CD14-positive monocyte (primary cell): Measurements from ENCODE around the gene CTDSPL. TPM values are rescaled to one million over a fixed set of nuclear protein-coding genes. Genes with fewer than 3 reads are reported as not detected.

ENCODE experiments used
- DNase-seq, 3 donors: peaks; one replicate each; pipeline ENCODE4 v3.0.0-alpha.2; 2011 to 2022
- H2AFZ ChIP-seq: 2 replicates; pipeline ENCODE4 v1.6.0; 2012; ENCODE audit warnings: mild to moderate bottlenecking, low read depth, low read length, inconsistent platforms; ENCODE audit not compliant: insufficient read depth, poor library complexity, severe bottlenecking
- H3K27ac ChIP-seq, 2 donors: 1 replicate in 1 of 2; 2 replicates in 1 of 2; pipeline ENCODE4 v1.5.1; 2012 to 2013; ENCODE audit warnings: low read length in 2 of 2, control low read depth in 1 of 2, inconsistent platforms in 1 of 2, low read depth in 1 of 2, mild to moderate bottlenecking in 1 of 2
- H3K27me3 ChIP-seq, 2 donors: one replicate each; pipeline versions ENCODE4 v1.6.0 to v1.6.1; 2011 to 2013; ENCODE audit warnings: low read length in 2 of 2; ENCODE audit not compliant: control insufficient read depth in 2 of 2, insufficient read depth in 2 of 2
- H3K36me3 ChIP-seq, 2 donors: replicated peaks in 1 of 2; 1 replicate in 1 of 2; 2 replicates in 1 of 2; pipeline versions ENCODE4 v1.5.1 to v1.6.1; 2012 to 2013; ENCODE audit warnings: low read length in 2 of 2, control low read depth in 1 of 2, inconsistent platforms in 1 of 2, mild to moderate bottlenecking in 1 of 2; ENCODE audit not compliant: insufficient read depth in 2 of 2, control insufficient read depth in 1 of 2
- H3K4me1 ChIP-seq, 2 donors: 1 replicate in 1 of 2; 2 replicates in 1 of 2; pipeline versions ENCODE4 v1.5.1 to v1.6.1; 2012 to 2013; ENCODE audit warnings: low read length in 2 of 2, control low read depth in 1 of 2, inconsistent platforms in 1 of 2, mild to moderate bottlenecking in 1 of 2, moderate library complexity in 1 of 2; ENCODE audit not compliant: insufficient read depth in 2 of 2, control insufficient read depth in 1 of 2
- H3K4me2 ChIP-seq: replicated peaks from 2 replicates; pipeline ENCODE3; 2012; ENCODE audit warnings: low read length, moderate library complexity, mild to moderate bottlenecking; ENCODE audit not compliant: poor library complexity, severe bottlenecking; ENCODE audit errors: extremely low read depth
- H3K4me3 ChIP-seq, 3 experiments: fragments of 200-600 bp in 1 of 3; sonication (generic) in 1 of 3; replicated peaks in 1 of 3; 1 replicate in 2 of 3; 2 replicates in 1 of 3; pipeline ENCODE4 v1.5.1; 2011 to 2013; ENCODE audit warnings: low read length in 3 of 3, mild to moderate bottlenecking in 3 of 3, control low read depth in 2 of 3, low read depth in 2 of 3, inconsistent platforms in 1 of 3, moderate library complexity in 1 of 3
- H3K79me2 ChIP-seq: 2 replicates; pipeline ENCODE4 v1.6.0; 2012; ENCODE audit warnings: mild to moderate bottlenecking, control low read depth, inconsistent platforms, low read length, moderate library complexity; ENCODE audit not compliant: insufficient read depth
- H3K9ac ChIP-seq: 2 replicates; pipeline ENCODE4 v1.6.0; 2017; ENCODE audit warnings: low read length, mild to moderate bottlenecking; ENCODE audit not compliant: insufficient read depth, poor library complexity, severe bottlenecking
- H3K9me3 ChIP-seq, 2 donors: replicated peaks in 1 of 2; 1 replicate in 1 of 2; 2 replicates in 1 of 2; pipeline versions ENCODE4 v1.5.1 to v1.6.1; 2012 to 2013; ENCODE audit warnings: low read length in 2 of 2, control low read depth in 1 of 2; ENCODE audit not compliant: control insufficient read depth in 1 of 2, insufficient read depth in 1 of 2
- H4K20me1 ChIP-seq: 2 replicates; pipeline ENCODE4 v1.6.0; 2012; ENCODE audit warnings: mild to moderate bottlenecking, low read length, control low read depth, moderate library complexity; ENCODE audit not compliant: insufficient read depth
- H3K27ac Mint-ChIP-seq, 7 donors: one replicate each; pipeline ENCODE4 v1.8.0; 2020; ENCODE audit warnings: mild to moderate bottlenecking in 7 of 7, mixed read lengths in 7 of 7, moderate library complexity in 6 of 7, inconsistent platforms in 2 of 7
- H3K27me3 Mint-ChIP-seq, 3 donors: one replicate each; pipeline ENCODE4 v1.8.0; 2021 to 2022; ENCODE audit warnings: low read depth in 3 of 3, mild to moderate bottlenecking in 3 of 3, mixed read lengths in 3 of 3, moderate library complexity in 3 of 3, inconsistent platforms in 1 of 3
- H3K36me3 Mint-ChIP-seq, 2 donors: one replicate each; pipeline ENCODE4 v1.8.0; 2020; ENCODE audit warnings: mixed read lengths in 2 of 2, inconsistent platforms in 1 of 2, mild to moderate bottlenecking in 1 of 2
- H3K4me1 Mint-ChIP-seq: one replicate; pipeline ENCODE4 v1.8.0; 2020; ENCODE audit warnings: mild to moderate bottlenecking, mixed read lengths
- H3K4me3 Mint-ChIP-seq, 2 donors: one replicate each; pipeline ENCODE4 v1.8.0; 2020; ENCODE audit warnings: mild to moderate bottlenecking in 2 of 2, mixed read lengths in 2 of 2, moderate library complexity in 1 of 2
- H3K9me3 Mint-ChIP-seq, 7 donors: one replicate each; pipeline ENCODE4 v1.8.0; 2020 to 2022; ENCODE audit warnings: mixed read lengths in 7 of 7, mild to moderate bottlenecking in 6 of 7, moderate library complexity in 6 of 7, inconsistent platforms in 2 of 7
- CTCF ChIP-seq: fragments of 200-600 bp; IDR thresholded peaks from one replicate; pipeline ENCODE4 v1.8.0; 2022; ENCODE audit warnings: antibody characterized with exemption, mild to moderate bottlenecking
- WGBS: methylation state at CpG from one replicate; pipeline ENCODE4 v1.1.5; 2013; ENCODE audit warnings: missing lambda C conversion rate; ENCODE audit not compliant: insufficient coverage; 5-methylcytosine and 5-hydroxymethylcytosine counted together
- intact Hi-C, 2 donors: fragments of 100-400 bp; cut with micrococcal nuclease; formaldehyde crosslinking; loops; one replicate each; pipeline versions ENCODE4 v1.15.0 to v1.15.1; 2023
- polyA plus RNA-seq, 3 donors: library from polyadenylated mRNA; depleted of rRNA in 1 of 3; unstranded in 2 of 3; stranded (reverse) in 1 of 3; fragments of 300-500 nt in 2 of 3; fragments of >200 nt in 1 of 3; fragmentation: Illumina TruSeq in 2 of 3; gene quantifications; 1 replicate in 2 of 3; 2 replicates in 1 of 3; pipeline ENCODE4 v1.2.3, GENCODE V29; 2012 to 2021

The CTDSPL gene
- polyA plus RNA-seq, 3 donors, result 0.15 to 0.69 (median 0.33) TPM

GRCh38 chr3:38020342-38020726 lies 158.7 kb downstream of the CTDSPL start:
- H3K9me3 ChIP-seq, result peaks cover 0 to 5% of the 10 kb centered on the region in 2 donors
- H3K4me3 ChIP-seq, result no peak overlapping the region
- H2AFZ ChIP-seq, result no peak overlapping the region
- no peaks in the 10 kb centered on the region for H4K20me1 ChIP-seq
- peaks cover 0 to 4% (median 0%) of the 10 kb centered on the region in 3 donors for H3K27me3 Mint-ChIP-seq
- no peak overlapping the region for H3K27ac Mint-ChIP-seq
- peaks cover 13 to 15% of the 10 kb centered on the region in 2 donors for H3K4me1 ChIP-seq
- 91% methylated on average over 1 of the region's 3 CpGs for WGBS
- DNase-seq, result no peak
- H3K4me2 ChIP-seq, result no peak overlapping the region
- no peaks in the 10 kb centered on the region for H3K27me3 ChIP-seq
- no peak for TF ChIP-seq CTCF
- H3K4me1 Mint-ChIP-seq, result peaks cover 15% of the 10 kb centered on the region
- peaks cover 6 to 9% (median 8%) of the 10 kb centered on the region in 7 donors for H3K9me3 Mint-ChIP-seq
- H3K36me3 Mint-ChIP-seq, result peaks cover 25 to 35% of the 10 kb centered on the region in 2 donors
- H3K4me3 Mint-ChIP-seq, result no peak overlapping the region
- no peak overlapping the region for H3K9ac ChIP-seq
- peaks cover 10 to 14% of the 10 kb centered on the region in 2 donors for H3K36me3 ChIP-seq
- intact Hi-C loops, result no loop called here
- no peak overlapping the region for H3K27ac ChIP-seq
- no peaks in the 10 kb centered on the region for H3K79me2 ChIP-seq

GRCh38 chr3:38021196-38021595 lies 159.5 kb downstream of the CTDSPL start:
- H3K4me1 ChIP-seq, result peaks cover 19 to 21% of the 10 kb centered on the region in 2 donors
- Mint-ChIP-seq H3K4me1 (peaks cover 21% of the 10 kb centered on the region), H3K9me3 (peaks cover 1 to 6% (median 4%) of the 10 kb centered on the region in 7 donors), H3K4me3 (no peak overlapping the region), H3K27me3 (peaks cover 0 to 4% (median 0%) of the 10 kb centered on the region in 3 donors), H3K27ac (no peak overlapping the region), H3K36me3 (peaks cover 20 to 28% of the 10 kb centered on the region in 2 donors)
- H3K79me2 ChIP-seq, result no peaks in the 10 kb centered on the region
- no peak overlapping the region for H2AFZ ChIP-seq
- WGBS, result 97% methylated on average over 3 of the region's 4 CpGs
- H3K36me3 ChIP-seq, result peaks cover 5 to 10% of the 10 kb centered on the region in 2 donors
- TF ChIP-seq CTCF, result no peak
- H3K27me3 ChIP-seq, result no peaks in the 10 kb centered on the region
- intact Hi-C loops, result no loop called here
- peaks cover 0 to 2% of the 10 kb centered on the region in 2 donors for H3K9me3 ChIP-seq
- no peak overlapping the region for H3K27ac ChIP-seq
- no peak overlapping the region for H3K9ac ChIP-seq
- H4K20me1 ChIP-seq, result no peaks in the 10 kb centered on the region
- DNase-seq, result no peak
- no peak overlapping the region for H3K4me3 ChIP-seq
- H3K4me2 ChIP-seq, result no peak overlapping the region
